ENCODE results near the gene MYO18B. TPM values are rescaled to one million over a fixed set of nuclear protein-coding genes. Genes with fewer than 3 reads are reported as not detected.

Gene MYO18B
- total RNA-seq, 2 experiments from 2014 or later, result 0.11 to 0.22 TPM

DNA sequence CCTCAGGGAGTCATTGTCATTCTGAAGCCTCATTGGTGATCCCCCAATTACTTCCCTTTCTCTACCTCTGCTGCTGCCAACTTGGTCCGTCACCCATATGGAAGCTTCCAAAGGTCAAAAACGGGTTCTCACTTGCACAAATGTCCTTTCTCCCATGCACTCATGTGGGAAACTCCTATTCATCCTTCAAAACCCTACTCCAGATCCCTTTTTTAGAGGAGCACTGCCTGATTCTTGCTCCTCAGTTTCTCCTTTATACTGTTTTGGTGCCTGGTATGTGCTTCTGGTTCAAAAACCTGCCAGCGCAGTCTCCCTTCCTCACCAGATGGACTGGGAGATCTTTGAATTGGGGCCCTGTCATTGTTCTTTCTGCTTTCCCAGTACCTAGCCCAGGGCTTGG, 41.9 kb downstream of the MYO18B start:
- no peaks in the 10 kb centered on the region for H3K36me3 ChIP-seq (ENCODE audit: insufficient read depth, low read length)
- ChIA-PET CTCF (no interaction called here), POLR2A (no interaction called here)
- H3K4me1 Mint-ChIP-seq (ENCODE audit: low read depth), result no peaks in the 10 kb centered on the region
- H3K27ac Mint-ChIP-seq, result no peak overlapping the region
- H3K9me3 Mint-ChIP-seq, result no peaks in the 10 kb centered on the region
- TF ChIP-seq, protein P1, sequence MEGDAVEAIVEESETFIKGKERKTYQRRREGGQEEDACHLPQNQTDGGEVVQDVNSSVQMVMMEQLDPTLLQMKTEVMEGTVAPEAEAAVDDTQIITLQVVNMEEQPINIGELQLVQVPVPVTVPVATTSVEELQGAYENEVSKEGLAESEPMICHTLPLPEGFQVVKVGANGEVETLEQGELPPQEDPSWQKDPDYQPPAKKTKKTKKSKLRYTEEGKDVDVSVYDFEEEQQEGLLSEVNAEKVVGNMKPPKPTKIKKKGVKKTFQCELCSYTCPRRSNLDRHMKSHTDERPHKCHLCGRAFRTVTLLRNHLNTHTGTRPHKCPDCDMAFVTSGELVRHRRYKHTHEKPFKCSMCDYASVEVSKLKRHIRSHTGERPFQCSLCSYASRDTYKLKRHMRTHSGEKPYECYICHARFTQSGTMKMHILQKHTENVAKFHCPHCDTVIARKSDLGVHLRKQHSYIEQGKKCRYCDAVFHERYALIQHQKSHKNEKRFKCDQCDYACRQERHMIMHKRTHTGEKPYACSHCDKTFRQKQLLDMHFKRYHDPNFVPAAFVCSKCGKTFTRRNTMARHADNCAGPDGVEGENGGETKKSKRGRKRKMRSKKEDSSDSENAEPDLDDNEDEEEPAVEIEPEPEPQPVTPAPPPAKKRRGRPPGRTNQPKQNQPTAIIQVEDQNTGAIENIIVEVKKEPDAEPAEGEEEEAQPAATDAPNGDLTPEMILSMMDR (IDR thresholded peaks at IDR 0.05), result no peak
- no peak overlapping the region for H3K27ac ChIP-seq (ENCODE audit: low read depth in 1 of 2, low read length in 2 of 2)
- H3K27me3 Mint-ChIP-seq, result peaks cover 4% of the 10 kb centered on the region
- intact Hi-C loops (cut with DNase I, micrococcal nuclease), result no loop called here
- H3K36me3 Mint-ChIP-seq (ENCODE audit: low read depth), result no peaks in the 10 kb centered on the region
- DNase-seq, result no peak
- H3K9me3 ChIP-seq (ENCODE audit: control insufficient read depth in 1 of 2, insufficient read depth in 1 of 2, low read length in 2 of 2), result no peaks in the 10 kb centered on the region
- no peaks in the 10 kb centered on the region for H3K4me1 ChIP-seq (ENCODE audit: insufficient read depth, low read length)
- H3K27me3 ChIP-seq (ENCODE audit: control insufficient read depth in 1 of 2, insufficient read depth in 2 of 2, low read length in 2 of 2), result peaks cover 0 to 5% of the 10 kb centered on the region in 2 experiments
- no peak overlapping the region for H3K4me3 Mint-ChIP-seq
- ATAC-seq (ENCODE audit: poor library complexity), result no peak
- H3K4me3 ChIP-seq (ENCODE audit: low read length), result no peak overlapping the region

DNA sequence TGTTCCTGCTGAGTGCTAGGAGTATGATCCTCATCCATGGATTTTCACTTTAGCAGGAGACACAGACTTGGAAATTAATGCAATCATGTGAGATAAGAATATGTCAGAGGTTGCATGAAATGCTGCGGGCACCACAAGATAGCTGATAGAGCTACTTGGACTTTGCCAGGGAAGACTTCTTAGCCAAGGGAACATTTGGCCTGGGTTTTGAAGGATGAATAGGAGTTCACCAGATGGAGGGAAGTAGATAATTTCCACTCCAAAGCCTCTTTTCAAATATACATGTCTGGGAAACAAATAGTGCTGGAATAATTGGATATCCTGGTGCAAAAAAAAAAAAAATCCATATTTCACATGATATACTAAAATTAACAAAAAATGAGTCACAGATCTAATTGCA, 44.2 kb downstream of the MYO18B start:
- POLR2A ChIA-PET, result no interaction called here
- ATAC-seq (ENCODE audit: poor library complexity), result no peak
- CTCF ChIA-PET, result no interaction called here

DNA sequence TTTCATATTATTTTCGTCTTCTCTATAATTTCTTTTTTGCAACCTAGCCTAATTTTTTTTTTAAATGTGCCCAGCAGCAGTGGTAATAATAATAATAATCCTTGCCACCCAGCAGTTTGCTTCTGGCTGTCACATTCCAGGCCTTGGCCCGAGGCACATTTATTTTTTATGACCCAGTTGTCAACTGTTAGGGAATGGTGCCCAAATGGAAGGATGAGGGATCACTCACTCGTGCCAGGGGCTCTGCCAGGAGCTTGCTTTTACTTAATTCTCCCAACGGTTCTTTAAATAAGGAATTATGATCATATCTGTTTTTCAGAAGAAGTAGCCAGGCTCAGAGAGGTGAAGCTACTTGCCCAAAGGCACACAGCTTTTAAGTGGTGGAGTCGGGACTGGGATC, 49.6 kb downstream of the MYO18B start:
- peaks cover 0 to 2% of the 10 kb centered on the region in 2 experiments for H3K27me3 ChIP-seq (ENCODE audit: control insufficient read depth in 1 of 2, insufficient read depth in 2 of 2, low read length in 2 of 2)
- POLR2A ChIA-PET, result no interaction called here
- no peaks in the 10 kb centered on the region for H3K4me1 Mint-ChIP-seq (ENCODE audit: low read depth)
- H3K27me3 Mint-ChIP-seq, result no peaks in the 10 kb centered on the region
- TF ChIP-seq, protein P1 (IDR thresholded peaks at IDR 0.05), result no peak
- DNase-seq (no peak), ATAC-seq (ENCODE audit: poor library complexity) (no peak)
- no peak overlapping the region for H3K27ac ChIP-seq (ENCODE audit: low read depth in 1 of 2, low read length in 2 of 2)
- no peaks in the 10 kb centered on the region for H3K9me3 Mint-ChIP-seq
- intact Hi-C loops (cut with DNase I, micrococcal nuclease), result no loop called here
- no peak overlapping the region for H3K4me3 ChIP-seq (ENCODE audit: low read length)
- no peak overlapping the region for H3K4me3 Mint-ChIP-seq
- H3K36me3 ChIP-seq (ENCODE audit: insufficient read depth, low read length), result no peaks in the 10 kb centered on the region
- CTCF ChIA-PET, result no interaction called here
- H3K27ac Mint-ChIP-seq, result no peak overlapping the region
- no peaks in the 10 kb centered on the region for H3K9me3 ChIP-seq (ENCODE audit: control insufficient read depth in 1 of 2, insufficient read depth in 1 of 2, low read length in 2 of 2)
- no peaks in the 10 kb centered on the region for H3K4me1 ChIP-seq (ENCODE audit: insufficient read depth, low read length)
- H3K36me3 Mint-ChIP-seq (ENCODE audit: low read depth), result no peaks in the 10 kb centered on the region

More for the DNA sequence above, 44.2 kb downstream of the MYO18B start:
- Histone ChIP-seq H3K4me1 (ENCODE audit: insufficient read depth, low read length) (no peaks in the 10 kb centered on the region), H3K27me3 (ENCODE audit: control insufficient read depth in 1 of 2, insufficient read depth in 2 of 2, low read length in 2 of 2) (peaks cover 0 to 5% of the 10 kb centered on the region in 2 experiments), H3K9me3 (ENCODE audit: control insufficient read depth in 1 of 2, insufficient read depth in 1 of 2, low read length in 2 of 2) (no peaks in the 10 kb centered on the region), H3K36me3 (ENCODE audit: insufficient read depth, low read length) (no peaks in the 10 kb centered on the region), H3K27ac (ENCODE audit: low read depth in 1 of 2, low read length in 2 of 2) (no peak overlapping the region), H3K4me3 (ENCODE audit: low read length) (no peak overlapping the region)
- Mint-ChIP-seq H3K4me1 (ENCODE audit: low read depth) (no peaks in the 10 kb centered on the region), H3K27ac (no peak overlapping the region), H3K36me3 (ENCODE audit: low read depth) (no peaks in the 10 kb centered on the region), H3K4me3 (no peak overlapping the region), H3K9me3 (no peaks in the 10 kb centered on the region), H3K27me3 (peaks cover 4% of the 10 kb centered on the region)
- TF ChIP-seq, protein P1 (IDR thresholded peaks at IDR 0.05), result no peak
- no peak for DNase-seq
- intact Hi-C loops (cut with DNase I, micrococcal nuclease), result no loop called here

All from CD4-positive, alpha-beta T cell (primary cell).